Stimulated activated CD8-positive, alpha-beta memory T cell treated with anti-CD3 and anti-CD28 coated beads, Interleukin-2, amount 100 ng/mL, for 48 hours (primary cell): ENCODE measurements around the gene RRP9.
"Not testable (repeated sequence)": the region's sequence is repeated elsewhere in the genome, so short reads cannot be mapped to it uniquely, and the experiment has no call there.

Experiments used
- DNase-seq, 2 donors: peaks; one replicate each; pipeline ENCODE4 v3.0.0-alpha.2; 2020; ENCODE audit warnings: low read depth in 2 of 2

Gene RRP9

GRCh38 chr3:51938780-51939425, 2.8 kb downstream of the RRP9 start:
- no peak for DNase-seq

- no peak for DNase-seq
These were observed 3.9 kb downstream of the RRP9 start for GRCh38 chr3:51937611-51938450.

- DNase-seq, result no peak
These were observed 4.7 kb downstream of the RRP9 start for GRCh38 chr3:51937014-51937413.

- DNase-seq, result no peak
These were observed 5.6 kb downstream of the RRP9 start for GRCh38 chr3:51935886-51936755.

GRCh38 chr3:51934991-51935885, 6.5 kb downstream of the RRP9 start:
- no peak for DNase-seq

- no peak for DNase-seq
These were observed 7.4 kb downstream of the RRP9 start for GRCh38 chr3:51934139-51934850.

- DNase-seq, result no peak
These were observed 8.1 kb downstream of the RRP9 start for GRCh38 chr3:51933471-51934138.

- DNase-seq, result no peak
These were observed 9.0 kb downstream of the RRP9 start for GRCh38 chr3:51932471-51933370.

GRCh38 chr3:51931756-51932155, 9.9 kb downstream of the RRP9 start:
- no peak for DNase-seq

- DNase-seq, result no peak
These were observed 11.3 kb downstream of the RRP9 start for GRCh38 chr3:51930439-51930838.

GRCh38 chr3:51929420-51930003, 12.2 kb downstream of the RRP9 start:
- no peak for DNase-seq

- not testable (repeated sequence) for DNase-seq
These were observed 12.7 kb downstream of the RRP9 start for GRCh38 chr3:51928981-51929380.

GRCh38 chr3:51928438-51928837, 13.3 kb downstream of the RRP9 start:
- DNase-seq, result no peak

GRCh38 chr3:51927061-51927977, 14.4 kb downstream of the RRP9 start:
- no peak for DNase-seq

- no peak for DNase-seq
These were observed 20.6 kb downstream of the RRP9 start for GRCh38 chr3:51921081-51921578.

GRCh38 chr3:51916418-51916817, 25.3 kb downstream of the RRP9 start:
- DNase-seq, result no peak

- DNase-seq, result no peak
These were observed 33.7 kb downstream of the RRP9 start for GRCh38 chr3:51908026-51908425.
